B cell (primary cell): ENCODE results near the gene PCSK4. TPM values are rescaled to one million over a fixed set of nuclear protein-coding genes. Genes with fewer than 3 reads are reported as not detected.

ENCODE experiments used
- ATAC-seq: fragments of 200-7000 bp; cut with Tn5 transposase; one replicate; pipeline ENCODE4 v1.10.0; 2021; ENCODE audit warnings: low read depth, mild to moderate bottlenecking, moderate number of reproducible peaks, moderate library complexity
- CTCF ChIA-PET: fragments of 350-600 bp; sonication (Branson Sonifier 250); formaldehyde crosslinking; loops from one replicate; lab custom pipeline; 2021; ENCODE audit warnings: antibody characterized with exemption, inconsistent platforms; lab: Charles Lee
- POLR2A ChIA-PET: fragments of 350-600 bp; sonication (Branson Sonifier 250); formaldehyde crosslinking; loops from one replicate; lab custom pipeline; 2021; ENCODE audit warnings: antibody characterized with exemption; lab: Charles Lee
- DNase-seq: peaks from one replicate; pipeline ENCODE4 v3.0.0; 2013
- H2AFZ ChIP-seq: 2 replicates; pipeline ENCODE4 v1.6.1; 2012; ENCODE audit warnings: mild to moderate bottlenecking, low read depth, low read length; ENCODE audit not compliant: insufficient read depth, poor library complexity, severe bottlenecking
- H3K27ac ChIP-seq, 2 donors: 1 replicate in 1 of 2; 2 replicates in 1 of 2; pipeline ENCODE4 v1.5.1; 2012 to 2013; ENCODE audit warnings: low read length in 2 of 2, mild to moderate bottlenecking in 2 of 2, moderate library complexity in 1 of 2
- H3K27me3 ChIP-seq, 4 experiments: fragments of 200-600 bp in 1 of 4; sonication (generic) in 1 of 4; replicated peaks in 1 of 4; 1 replicate in 2 of 4; 2 replicates in 2 of 4; pipeline versions ENCODE4 v1.6.1 to v1.7.0; 2013 to 2016; ENCODE audit warnings: low read length in 3 of 4, mild to moderate bottlenecking in 2 of 4, mixed read lengths in 1 of 4, moderate library complexity in 1 of 4; ENCODE audit not compliant: insufficient read depth in 4 of 4, control insufficient read depth in 3 of 4; ENCODE audit errors: control extremely low read depth in 1 of 4
- H3K36me3 ChIP-seq, 2 experiments: replicated peaks in 1 of 2; 1 replicate in 1 of 2; 2 replicates in 1 of 2; pipeline versions ENCODE4 v1.6.1 to v1.7.1; 2013; ENCODE audit warnings: low read length in 1 of 2; ENCODE audit not compliant: insufficient read depth in 2 of 2, control insufficient read depth in 1 of 2; ENCODE audit errors: control extremely low read depth in 1 of 2, extremely low read depth in 1 of 2
- H3K4me1 ChIP-seq, 2 donors: fragments of 200-600 bp in 1 of 2; sonication (generic) in 1 of 2; 1 replicate in 1 of 2; 2 replicates in 1 of 2; pipeline versions ENCODE4 v1.5.1 to v1.6.1; 2013 to 2017; ENCODE audit warnings: low read length in 2 of 2; ENCODE audit not compliant: control insufficient read depth in 2 of 2, insufficient read depth in 2 of 2
- H3K4me2 ChIP-seq: replicated peaks from 2 replicates; pipeline ENCODE3; 2012; ENCODE audit warnings: mild to moderate bottlenecking, low read depth, low read length; ENCODE audit not compliant: poor library complexity, severe bottlenecking
- H3K4me3 ChIP-seq, 5 experiments: fragments of 200-600 bp in 1 of 5; sonication (generic) in 1 of 5; 1 replicate in 3 of 5; 2 replicates in 2 of 5; pipeline versions ENCODE4 v1.5.1 to v1.7.0; 2011 to 2016; ENCODE audit warnings: low read length in 4 of 5, mild to moderate bottlenecking in 4 of 5, low read depth in 2 of 5, control low read depth in 1 of 5, moderate library complexity in 1 of 5; ENCODE audit not compliant: insufficient read depth in 1 of 5; ENCODE audit errors: control extremely low read depth in 1 of 5, extremely low read depth in 1 of 5
- H3K79me2 ChIP-seq: fragments of 200-600 bp; sonication (generic); one replicate; pipeline ENCODE4 v1.6.0; 2016; ENCODE audit warnings: low read length; ENCODE audit not compliant: control insufficient read depth, insufficient read depth
- H3K9ac ChIP-seq: fragments of 200-600 bp; sonication (generic); 2 replicates; pipeline ENCODE4 v1.6.1; 2017; ENCODE audit warnings: mild to moderate bottlenecking, low read length, moderate library complexity
- H3K9me3 ChIP-seq, 3 donors: one replicate each; pipeline versions ENCODE4 v1.6.1 to v1.7.1; 2013; ENCODE audit warnings: low read length in 2 of 3; ENCODE audit not compliant: control insufficient read depth in 2 of 3, insufficient read depth in 1 of 3; ENCODE audit errors: control extremely low read depth in 1 of 3
- H4K20me1 ChIP-seq: 2 replicates; pipeline ENCODE4 v1.6.0; 2012; ENCODE audit warnings: mild to moderate bottlenecking, low read length; ENCODE audit not compliant: insufficient read depth, control insufficient read depth, poor library complexity, severe bottlenecking
- H3K27ac Mint-ChIP-seq: one replicate; pipeline ENCODE4 v1.8.0; 2021; ENCODE audit warnings: mixed read lengths
- H3K27me3 Mint-ChIP-seq: one replicate; pipeline ENCODE4 v1.8.0; 2021; ENCODE audit warnings: mixed read lengths
- H3K4me1 Mint-ChIP-seq: one replicate; pipeline ENCODE4 v1.8.0; 2021; ENCODE audit warnings: mixed read lengths
- H3K4me3 Mint-ChIP-seq: one replicate; pipeline ENCODE4 v1.8.0; 2021; ENCODE audit warnings: mixed read lengths
- H3K9me3 Mint-ChIP-seq: one replicate; pipeline ENCODE4 v1.8.0; 2022; ENCODE audit warnings: mixed read lengths; ENCODE audit not compliant: insufficient read depth
- EZH2 ChIP-seq: IDR thresholded peaks from 2 replicates; pipeline ENCODE4 v1.6.1; 2012; ENCODE audit warnings: borderline replicate concordance, low read depth, mild to moderate bottlenecking, moderate library complexity, low read length; ENCODE audit not compliant: insufficient read depth, poor library complexity, severe bottlenecking
- WGBS: methylation state at CpG from one replicate; pipeline ENCODE4 v1.1.5; 2013; ENCODE audit warnings: missing lambda C conversion rate; ENCODE audit not compliant: insufficient coverage; 5-methylcytosine and 5-hydroxymethylcytosine counted together
- intact Hi-C: fragments of 100-400 bp; cut with micrococcal nuclease; formaldehyde crosslinking; loops from one replicate; pipeline ENCODE4 v1.10.0; 2022
- polyA plus RNA-seq: library from polyadenylated mRNA; depleted of rRNA; stranded (reverse); fragments of >200 nt; gene quantifications from 2 replicates; pipeline ENCODE4 v1.2.3, GENCODE V29; 2012
- total RNA-seq, 2 donors: library from RNA; stranded (reverse); fragments of 120-200 nt in 1 of 2; gene quantifications; 1 replicate in 1 of 2; 2 replicates in 1 of 2; pipeline versions ENCODE4 v1.2.3 to v1.2.4, GENCODE V29; 2013 to 2022
- TF ChIP-seq, protein P1 (sequence below): fragments of 200-600 bp; IDR thresholded peaks from one replicate; pipeline ENCODE4 v1.8.0; 2022; ENCODE audit warnings: antibody characterized with exemption, mild to moderate bottlenecking

The PCSK4 gene
- total and polyA plus RNA-seq, 2 donors (not counting 1 experiment from before 2014, with no cell fraction given) = 1.1 to 1.3 TPM

DNA sequence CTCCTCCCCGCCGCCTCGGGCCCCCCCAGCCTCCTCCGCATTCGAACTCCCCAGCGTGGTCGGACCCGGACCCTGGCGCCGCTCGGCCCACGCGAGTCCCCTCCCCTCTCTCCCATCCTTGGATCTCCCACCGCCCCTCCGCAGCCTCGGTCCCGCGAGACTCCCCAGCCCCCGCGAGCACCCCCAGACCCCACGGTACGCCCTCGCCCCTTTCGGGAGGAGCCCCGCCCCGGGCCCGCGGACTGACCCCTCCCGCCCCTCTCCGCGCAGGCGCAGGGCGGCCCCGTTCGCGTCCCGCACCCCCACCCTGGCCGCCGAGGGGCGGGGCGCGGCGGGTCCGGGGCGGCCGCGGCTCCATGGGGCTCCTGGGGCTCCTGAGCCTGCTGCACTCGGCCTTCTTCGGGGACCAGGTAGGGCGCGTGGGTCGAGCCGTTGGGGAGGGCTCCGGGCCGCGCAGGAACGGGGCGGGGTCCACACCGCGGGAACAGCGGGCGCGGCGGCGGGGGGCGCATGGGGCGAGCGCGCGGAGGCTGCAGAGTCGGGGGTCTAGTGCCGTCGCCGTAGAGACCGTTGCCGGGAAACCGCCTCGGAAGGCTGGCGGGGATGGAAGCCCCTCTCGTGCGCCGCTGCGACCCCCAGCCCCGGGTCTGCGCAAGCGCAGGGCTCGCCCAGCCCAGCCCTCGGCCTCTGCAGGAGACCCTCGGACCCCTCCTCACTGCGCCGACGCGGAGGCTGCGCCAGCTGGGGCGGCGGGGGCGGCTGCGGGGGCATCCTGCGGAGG is 44.0 kb downstream of the PCSK4 start:
- WGBS = 4% methylated on average over 94 of the region's 99 CpGs

More for the DNA sequence above, 44.0 kb downstream of the PCSK4 start:
- Mint-ChIP-seq H3K4me3 (peak overlapping the region; percentile 10), H3K27me3 (peaks cover 32% of the 10 kb centered on the region), H3K9me3 (no peaks in the 10 kb centered on the region), H3K4me1 (peaks cover 30% of the 10 kb centered on the region), H3K27ac (no peak overlapping the region)
- H3K36me3 ChIP-seq = peaks cover 0 to 6% of the 10 kb centered on the region in 2 experiments
- peaks cover 19 to 33% of the 10 kb centered on the region in 2 donors for H3K4me1 ChIP-seq
- no peak overlapping the region for H3K4me3 ChIP-seq
- peaks cover 49% of the 10 kb centered on the region for H4K20me1 ChIP-seq
- peaks cover 0 to 26% (median 0%) of the 10 kb centered on the region in 3 donors for H3K9me3 ChIP-seq
- no peak overlapping the region for H3K9ac ChIP-seq
- DNase-seq = peak; percentile 37
- H2AFZ ChIP-seq = no peak overlapping the region
- no peak overlapping the region for H3K27ac ChIP-seq
- no peak for ATAC-seq
- H3K27me3 ChIP-seq = peaks cover 0 to 50% (median 29%) of the 10 kb centered on the region in 4 experiments
- ChIA-PET CTCF (interaction anchor here (0.8 to 2.5 kb wide), 3 partner anchors 9 to 352 kb away, joined by 3 to 11 read pairs (median 4); no protein-coding TSS in a partner anchor), POLR2A (no interaction called here)
- intact Hi-C loops = loop anchor here (2.0 kb wide), 1 partner anchor 33 kb away; the partner anchor contains the start of gene C19orf25
- TF ChIP-seq, protein P1, sequence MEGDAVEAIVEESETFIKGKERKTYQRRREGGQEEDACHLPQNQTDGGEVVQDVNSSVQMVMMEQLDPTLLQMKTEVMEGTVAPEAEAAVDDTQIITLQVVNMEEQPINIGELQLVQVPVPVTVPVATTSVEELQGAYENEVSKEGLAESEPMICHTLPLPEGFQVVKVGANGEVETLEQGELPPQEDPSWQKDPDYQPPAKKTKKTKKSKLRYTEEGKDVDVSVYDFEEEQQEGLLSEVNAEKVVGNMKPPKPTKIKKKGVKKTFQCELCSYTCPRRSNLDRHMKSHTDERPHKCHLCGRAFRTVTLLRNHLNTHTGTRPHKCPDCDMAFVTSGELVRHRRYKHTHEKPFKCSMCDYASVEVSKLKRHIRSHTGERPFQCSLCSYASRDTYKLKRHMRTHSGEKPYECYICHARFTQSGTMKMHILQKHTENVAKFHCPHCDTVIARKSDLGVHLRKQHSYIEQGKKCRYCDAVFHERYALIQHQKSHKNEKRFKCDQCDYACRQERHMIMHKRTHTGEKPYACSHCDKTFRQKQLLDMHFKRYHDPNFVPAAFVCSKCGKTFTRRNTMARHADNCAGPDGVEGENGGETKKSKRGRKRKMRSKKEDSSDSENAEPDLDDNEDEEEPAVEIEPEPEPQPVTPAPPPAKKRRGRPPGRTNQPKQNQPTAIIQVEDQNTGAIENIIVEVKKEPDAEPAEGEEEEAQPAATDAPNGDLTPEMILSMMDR = no peak
- no peak for TF ChIP-seq EZH2
- H3K4me2 ChIP-seq = peak overlapping the region; percentile 86
- no peaks in the 10 kb centered on the region for H3K79me2 ChIP-seq
